H1 (cell line): Measurements from ENCODE around the gene MBP. TPM values are rescaled to one million over a fixed set of nuclear protein-coding genes. Genes with fewer than 3 reads are reported as not detected.

Source experiments
- JUN ChIP-seq: IDR thresholded peaks from 2 replicates; pipeline ENCODE4 v1.6.1; 2011; ENCODE audit warnings: low read depth, mild to moderate bottlenecking, improper control_type of control experiment, low read length
- RFX5 ChIP-seq: IDR thresholded peaks from 2 replicates; pipeline ENCODE4 v1.6.1; 2011; ENCODE audit warnings: low read depth, low read length, improper control_type of control experiment, borderline replicate concordance
- polyA plus RNA-seq, 7 experiments: library from polyadenylated mRNA; depleted of rRNA in 3 of 7; stranded (reverse) in 5 of 7; unstranded in 2 of 7; fragments of >200 nt in 5 of 7; fragments of 200-250 nt in 2 of 7; gene quantifications; 1 replicate in 5 of 7; 2 replicates in 1 of 7; 4 replicates in 1 of 7; pipeline versions ENCODE4 v1.2.1 to v1.2.3, GENCODE V29; 2011 to 2013; ENCODE audit warnings: missing spikeins in 2 of 7, mixed read lengths in 2 of 7
- total RNA-seq: library from RNA; stranded (reverse); fragmentation: NEBNext Ultra II Directional; extraction: Animal tissue kit (Norgen Biotek cat#: 25700); gene quantifications from 2 replicates; pipeline ENCODE4 v1.2.1, GENCODE V29; 2021

Gene MBP
- total and polyA plus RNA-seq, 2 of the 8 experiments (the other 6 are each of a cell fraction or from before 2014, with no cell fraction given): 7.7 to 19.2 TPM

DNA sequence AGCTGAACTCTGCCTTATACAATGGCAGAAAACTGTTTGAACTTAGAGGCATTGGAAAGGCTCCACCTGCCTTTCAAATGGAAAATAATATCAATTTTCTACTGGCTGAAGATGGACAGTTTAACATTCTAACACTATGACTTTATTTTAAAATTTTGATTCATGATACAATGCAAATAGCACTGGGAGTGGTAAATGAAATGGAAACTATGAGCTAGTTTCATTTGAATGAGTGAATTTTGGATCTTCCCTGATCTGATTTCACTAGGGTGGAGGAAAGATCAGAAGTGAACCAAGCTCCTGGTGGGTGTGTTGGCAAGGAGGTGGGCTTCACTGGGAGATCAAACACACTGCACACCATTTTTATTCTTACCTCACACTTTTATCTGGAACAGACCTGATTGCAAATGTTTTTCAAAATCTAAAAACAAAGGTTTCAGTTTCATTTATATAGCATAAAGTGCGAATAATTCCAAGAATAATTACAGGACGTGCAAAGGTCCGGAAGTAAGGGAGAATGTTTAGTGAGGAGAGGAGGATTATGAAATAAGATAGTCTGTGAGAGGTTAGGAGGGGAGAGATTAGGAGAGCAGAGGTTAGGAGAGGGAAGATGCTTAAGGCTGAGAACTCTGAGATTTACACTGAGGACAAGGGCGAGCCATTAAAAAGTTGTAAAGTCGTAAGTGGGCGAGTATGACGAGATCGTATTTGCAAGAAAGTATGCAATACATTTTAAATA, 18.6 kb upstream of the MBP start (continued):
- TF ChIP-seq JUN (no peak), RFX5 (no peak)
- TF ChIP-seq, all 59 proteins: peak for 0
